Endothelial cell (in vitro differentiated cells): ENCODE measurements around the gene IP6K2. TPM values are rescaled to one million over a fixed set of nuclear protein-coding genes. Genes with fewer than 3 reads are reported as not detected.

Source experiments
- DNase-seq: peaks from one replicate; pipeline ENCODE4 v3.0.0; 2021; ENCODE audit warnings: low spot score
- H3K27ac Mint-ChIP-seq: one replicate; pipeline ENCODE4 v1.8.0; 2021; ENCODE audit warnings: mixed read lengths, inconsistent platforms; ENCODE audit not compliant: unreplicated experiment
- H3K27me3 Mint-ChIP-seq: one replicate; pipeline ENCODE4 v1.8.0; 2021; ENCODE audit warnings: mild to moderate bottlenecking, moderate library complexity, mixed read lengths, inconsistent platforms; ENCODE audit not compliant: unreplicated experiment
- H3K36me3 Mint-ChIP-seq: one replicate; pipeline ENCODE4 v1.8.0; 2021; ENCODE audit warnings: mild to moderate bottlenecking, low read depth, mixed read lengths, inconsistent platforms; ENCODE audit not compliant: unreplicated experiment
- H3K4me1 Mint-ChIP-seq: one replicate; pipeline ENCODE4 v1.8.0; 2021; ENCODE audit warnings: mild to moderate bottlenecking, mixed read lengths, inconsistent platforms; ENCODE audit not compliant: unreplicated experiment
- H3K4me3 Mint-ChIP-seq: one replicate; pipeline ENCODE4 v1.8.0; 2021; ENCODE audit warnings: mild to moderate bottlenecking, mixed read lengths, inconsistent platforms; ENCODE audit not compliant: unreplicated experiment
- H3K9me3 Mint-ChIP-seq: one replicate; pipeline ENCODE4 v1.8.0; 2021; ENCODE audit warnings: mixed read lengths, inconsistent platforms; ENCODE audit not compliant: unreplicated experiment
- CTCF ChIP-seq: fragments of 200-600 bp; sonication (generic); IDR thresholded peaks from one replicate; pipeline ENCODE4 v1.5.0; 2021; ENCODE audit warnings: antibody characterized with exemption; ENCODE audit not compliant: unreplicated experiment
- total RNA-seq: library from RNA; stranded (reverse); fragmentation: NEBNext Ultra II Directional; extraction: Animal tissue kit (Norgen Biotek cat#: 25700); gene quantifications from one replicate; pipeline ENCODE4 v1.2.1, GENCODE V29; 2021; ENCODE audit not compliant: unreplicated experiment

IP6K2 gene
- total RNA-seq, 1 donor from 2014 or later, result 87.9 TPM

GRCh38 chr3:48681974-48682610 lies 34.9 kb downstream of the IP6K2 start:
- peaks cover 44% of the 10 kb centered on the region for H3K36me3 Mint-ChIP-seq
- no peak for TF ChIP-seq CTCF
- DNase-seq, result no peak
- no peak overlapping the region for H3K4me3 Mint-ChIP-seq
- no peaks in the 10 kb centered on the region for H3K9me3 Mint-ChIP-seq
- H3K4me1 Mint-ChIP-seq, result peaks cover 33% of the 10 kb centered on the region
- no peak overlapping the region for H3K27ac Mint-ChIP-seq
- H3K27me3 Mint-ChIP-seq, result peaks cover 18% of the 10 kb centered on the region

- H3K36me3 Mint-ChIP-seq, result peaks cover 43% of the 10 kb centered on the region
Measured at GRCh38 chr3:48681541-48681880, 35.5 kb downstream of the IP6K2 start.

GRCh38 chr3:48680811-48681540 lies 36.0 kb downstream of the IP6K2 start:
- Mint-ChIP-seq H3K4me1 (peaks cover 28% of the 10 kb centered on the region), H3K4me3 (peak overlapping the region; percentile 76), H3K9me3 (no peaks in the 10 kb centered on the region), H3K27ac (peak overlapping the region; percentile 50), H3K27me3 (peaks cover 14% of the 10 kb centered on the region), H3K36me3 (peaks cover 44% of the 10 kb centered on the region)
- TF ChIP-seq CTCF, result no peak
- no peak for DNase-seq

More at GRCh38 chr3:48681541-48681880, 35.5 kb downstream of the IP6K2 start:
- no peak overlapping the region for H3K4me3 Mint-ChIP-seq
- H3K9me3 Mint-ChIP-seq, result no peaks in the 10 kb centered on the region
- TF ChIP-seq CTCF, result no peak
- no peak for DNase-seq
- no peak overlapping the region for H3K27ac Mint-ChIP-seq
- H3K27me3 Mint-ChIP-seq, result peaks cover 15% of the 10 kb centered on the region
- peaks cover 31% of the 10 kb centered on the region for H3K4me1 Mint-ChIP-seq

- no peak for TF ChIP-seq CTCF
- H3K4me3 Mint-ChIP-seq, result peak overlapping the region; percentile 62
- H3K9me3 Mint-ChIP-seq, result no peaks in the 10 kb centered on the region
- DNase-seq, result no peak
- peaks cover 51% of the 10 kb centered on the region for H3K36me3 Mint-ChIP-seq
- peaks cover 12% of the 10 kb centered on the region for H3K27me3 Mint-ChIP-seq
- no peak overlapping the region for H3K27ac Mint-ChIP-seq
- H3K4me1 Mint-ChIP-seq, result peaks cover 24% of the 10 kb centered on the region
Measured at GRCh38 chr3:48679411-48680391, 37.3 kb downstream of the IP6K2 start.
